IPS-NIHi11 (cell line): ENCODE results near the gene THSD7A.

Experiments
- DNase-seq: peaks from one replicate; pipeline ENCODE4 v3.0.0; 2012; ENCODE audit warnings: mixed read lengths, low spot score

Gene THSD7A

DNA sequence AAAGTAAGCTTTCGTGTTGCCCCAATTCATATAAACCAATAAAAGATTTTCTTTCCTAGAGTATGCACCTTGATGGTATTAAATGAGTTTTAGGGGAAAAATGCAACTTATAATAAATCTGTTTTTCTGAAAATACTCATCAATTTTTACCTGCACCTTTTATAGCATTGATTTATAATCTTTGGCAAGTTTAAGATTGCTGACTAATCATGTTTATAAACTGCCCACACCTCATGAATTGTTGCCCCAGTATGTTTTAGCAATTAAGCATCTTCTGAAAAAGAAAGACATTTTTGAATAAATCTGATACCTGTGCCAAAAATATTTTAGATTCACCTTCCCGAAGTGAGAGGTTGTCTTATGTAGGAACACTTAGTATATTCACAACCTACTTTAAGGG is 420.0 kb downstream of the THSD7A start:
- DNase-seq: no peak

- DNase-seq: no peak
Observed at GRCh38 chr7:11410656-11411644, 421.0 kb downstream of the THSD7A start.

DNA sequence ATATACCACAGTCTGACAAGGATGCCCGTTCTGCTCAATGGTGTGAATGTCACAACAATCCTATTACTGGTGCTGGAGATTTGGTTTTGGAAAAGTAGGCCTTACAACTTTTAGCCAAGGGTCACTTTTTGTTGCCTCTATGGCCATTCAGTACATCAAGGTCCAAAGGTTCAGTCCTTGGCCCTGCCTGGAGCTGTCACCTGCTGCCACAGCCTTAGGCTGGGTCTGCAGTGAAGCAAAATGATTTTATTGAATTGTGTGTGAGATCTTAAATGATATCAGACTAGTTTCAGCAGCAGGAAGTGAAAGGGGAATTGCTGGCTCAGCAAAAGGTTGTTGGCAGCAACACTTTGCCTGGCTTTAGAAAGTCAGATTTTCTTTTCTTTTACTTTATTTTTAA is 427.6 kb downstream of the THSD7A start:
- DNase-seq: no peak

DNA sequence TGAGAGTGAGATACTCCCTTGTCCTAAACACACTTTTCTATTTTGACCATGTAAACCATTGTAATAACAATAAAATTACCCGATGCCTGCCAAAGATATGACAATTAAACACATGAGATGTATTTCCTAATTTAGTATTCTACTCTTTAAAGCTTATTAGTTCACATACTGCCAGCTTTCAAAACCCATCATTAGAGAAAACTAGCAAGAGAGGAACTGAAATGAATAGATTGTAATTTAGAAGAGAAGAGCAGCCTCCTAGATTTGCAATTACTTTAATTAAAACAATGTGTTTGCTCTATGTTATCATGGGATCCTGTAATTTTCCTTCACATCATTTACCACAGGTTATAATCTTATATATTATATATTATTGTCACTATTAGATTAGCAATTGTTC is 428.2 kb downstream of the THSD7A start:
- DNase-seq: no peak

DNA sequence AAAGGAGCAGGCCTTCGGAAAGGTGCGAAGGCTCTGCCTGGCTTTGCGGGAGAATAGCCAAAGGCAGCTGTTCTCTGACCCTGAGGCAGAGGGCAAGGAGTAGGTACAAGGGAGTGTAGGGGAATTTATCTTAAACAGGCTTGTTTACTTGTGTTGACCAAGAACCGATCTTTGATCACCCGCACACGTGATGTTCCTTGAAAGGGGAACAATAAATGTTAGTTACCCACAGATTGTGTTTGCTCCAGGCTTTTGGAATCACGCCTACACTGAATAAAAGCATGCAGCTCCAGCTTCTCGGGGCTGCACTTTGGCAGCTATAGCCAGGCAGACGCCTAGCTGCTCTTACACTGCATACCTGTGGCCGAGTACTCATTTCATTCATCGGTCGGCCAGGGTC is 437.6 kb downstream of the THSD7A start:
- DNase-seq: no peak

DNA sequence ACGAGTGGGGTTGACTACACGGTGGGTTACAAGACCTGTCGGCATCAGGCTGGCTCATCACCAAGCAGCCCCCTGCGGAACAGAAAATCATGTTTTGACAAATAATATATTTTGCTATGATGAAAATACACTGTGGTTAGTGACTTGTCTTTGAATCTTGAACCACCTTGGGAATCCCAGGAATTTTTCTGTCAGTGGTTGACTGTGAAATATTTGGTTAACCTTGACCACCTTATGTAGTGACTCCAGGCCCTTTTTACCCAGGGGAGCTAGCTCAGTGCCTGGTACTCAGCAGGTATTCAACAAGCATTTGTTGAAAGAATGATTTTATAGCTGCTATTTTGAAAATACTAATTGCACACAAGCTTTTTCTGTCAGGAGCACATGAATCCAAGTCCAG is 452.4 kb downstream of the THSD7A start:
- DNase-seq: no peak

- DNase-seq: no peak
Observed at GRCh38 chr7:11376529-11376928, 455.5 kb downstream of the THSD7A start.

- no peak for DNase-seq
Observed at GRCh38 chr7:11374629-11375028, 457.4 kb downstream of the THSD7A start.

DNA sequence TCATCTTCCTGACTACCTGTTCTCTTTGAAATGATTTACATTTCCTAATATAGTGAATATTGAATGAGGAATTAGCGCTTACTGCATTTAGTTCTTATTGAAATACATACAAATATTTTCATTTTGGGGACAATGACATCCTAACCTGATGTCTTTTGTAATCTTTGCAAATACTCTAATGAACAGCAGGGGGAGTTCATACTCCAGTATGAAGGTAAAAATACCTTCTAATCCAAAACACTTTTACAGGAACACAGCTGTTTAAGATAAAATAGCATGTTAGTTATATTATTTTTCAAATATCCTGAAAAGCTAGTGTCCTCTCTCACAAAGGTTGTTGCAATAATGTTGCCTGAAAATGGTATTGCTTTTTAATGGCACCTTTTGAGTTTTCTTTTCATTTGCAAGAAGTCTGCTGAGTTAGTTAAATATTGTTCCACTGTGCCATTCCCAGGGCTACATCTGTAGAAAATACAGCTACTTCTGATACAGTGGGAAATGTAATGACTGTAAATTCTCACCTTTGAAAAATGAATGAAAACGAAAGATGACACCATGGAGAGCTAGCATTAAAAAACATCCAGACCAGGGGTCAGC is 458.4 kb downstream of the THSD7A start:
- DNase-seq: peak; percentile 8

DNA sequence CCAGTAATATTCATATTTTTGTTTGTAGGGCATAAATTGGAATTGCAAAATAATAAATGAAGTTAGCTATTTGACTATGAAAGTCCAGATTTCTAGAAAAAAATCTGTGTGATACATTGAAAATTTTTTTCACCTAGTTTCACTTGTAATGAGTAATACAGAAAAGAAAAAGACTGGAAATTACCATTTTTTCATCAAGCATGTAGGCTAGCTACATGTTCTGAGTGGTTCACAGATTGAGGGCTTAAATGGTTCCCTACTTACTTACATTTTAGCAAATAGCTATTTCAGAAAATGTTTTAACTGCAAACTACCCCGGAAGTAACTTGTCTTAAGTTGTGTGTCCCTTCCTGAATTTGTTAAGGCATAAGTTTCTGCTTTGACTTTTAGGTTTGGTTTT is 462.3 kb downstream of the THSD7A start:
- no peak for DNase-seq

DNA sequence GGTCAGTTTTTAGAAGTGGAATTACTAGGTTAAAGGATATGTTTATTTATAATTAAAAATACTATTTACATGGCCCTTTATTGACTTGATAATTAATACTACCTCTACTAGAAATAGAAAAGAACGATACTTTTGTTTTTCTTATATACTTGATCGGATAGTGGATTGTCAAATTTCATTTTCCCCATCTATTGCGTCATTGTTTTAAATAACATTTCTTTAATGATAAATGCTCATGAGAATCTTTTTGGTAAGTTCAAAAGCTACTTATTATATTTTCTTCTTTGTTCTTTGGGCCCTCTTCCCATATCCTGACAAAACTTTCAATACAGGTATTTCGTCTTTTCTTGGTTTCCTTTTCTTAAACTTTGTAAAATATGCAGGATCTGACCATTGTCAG is 465.9 kb downstream of the THSD7A start:
- no peak for DNase-seq

DNA sequence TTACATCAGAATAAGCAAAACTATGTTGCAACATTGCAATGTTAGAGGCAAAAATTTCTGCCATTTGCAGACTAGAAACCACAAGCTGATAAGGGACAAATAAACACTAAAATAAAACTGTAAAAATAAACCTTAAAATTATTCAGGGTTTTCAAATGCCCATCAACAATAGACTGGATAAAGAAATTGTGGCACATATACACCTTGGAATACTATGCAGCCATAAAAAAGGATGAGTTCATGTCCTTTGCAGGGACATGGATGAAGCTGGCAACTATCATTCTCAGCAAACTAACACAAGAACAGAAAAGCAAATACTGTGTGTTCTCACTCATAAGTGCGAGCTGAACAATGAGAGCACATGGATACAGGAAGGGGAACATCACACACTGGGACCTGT is 473.4 kb downstream of the THSD7A start:
- no peak for DNase-seq

GRCh38 chr7:11355399-11356005 is 476.5 kb downstream of the THSD7A start:
- DNase-seq: no peak

- no peak for DNase-seq
Observed at GRCh38 chr7:11346302-11346701, 485.7 kb downstream of the THSD7A start.

GRCh38 chr7:11345621-11346020 is 486.4 kb downstream of the THSD7A start:
- no peak for DNase-seq

DNA sequence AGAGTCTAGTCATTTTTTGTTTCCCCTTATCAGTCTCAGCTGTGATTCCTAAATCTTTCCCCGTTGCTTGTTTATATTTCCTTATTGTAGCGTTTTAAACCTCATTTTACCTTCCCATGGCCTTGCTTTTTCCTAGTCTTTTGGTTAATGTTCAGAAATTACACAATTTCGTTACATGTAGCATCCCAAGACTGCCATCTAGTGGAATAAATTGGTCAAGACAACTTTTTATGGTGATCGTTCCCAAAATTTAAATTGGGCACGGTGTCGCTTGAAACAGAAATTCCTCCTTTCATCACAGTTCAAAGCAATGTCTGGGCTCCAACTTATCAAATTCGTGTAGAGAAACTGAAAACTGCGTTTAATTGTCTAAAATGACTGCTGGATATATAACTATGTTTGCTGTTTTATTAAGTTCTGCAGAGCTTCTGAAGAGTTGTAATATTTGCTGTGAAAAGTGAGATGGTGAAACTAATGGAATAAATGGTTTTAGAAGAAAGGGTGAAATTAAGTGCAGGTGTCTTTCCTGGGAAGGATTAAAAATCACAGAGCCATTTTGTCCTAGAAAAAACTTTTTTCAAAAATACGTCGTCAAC is 488.1 kb downstream of the THSD7A start:
- peak; percentile 26 for DNase-seq

GRCh38 chr7:11343136-11343535 is 488.9 kb downstream of the THSD7A start:
- DNase-seq: no peak

DNA sequence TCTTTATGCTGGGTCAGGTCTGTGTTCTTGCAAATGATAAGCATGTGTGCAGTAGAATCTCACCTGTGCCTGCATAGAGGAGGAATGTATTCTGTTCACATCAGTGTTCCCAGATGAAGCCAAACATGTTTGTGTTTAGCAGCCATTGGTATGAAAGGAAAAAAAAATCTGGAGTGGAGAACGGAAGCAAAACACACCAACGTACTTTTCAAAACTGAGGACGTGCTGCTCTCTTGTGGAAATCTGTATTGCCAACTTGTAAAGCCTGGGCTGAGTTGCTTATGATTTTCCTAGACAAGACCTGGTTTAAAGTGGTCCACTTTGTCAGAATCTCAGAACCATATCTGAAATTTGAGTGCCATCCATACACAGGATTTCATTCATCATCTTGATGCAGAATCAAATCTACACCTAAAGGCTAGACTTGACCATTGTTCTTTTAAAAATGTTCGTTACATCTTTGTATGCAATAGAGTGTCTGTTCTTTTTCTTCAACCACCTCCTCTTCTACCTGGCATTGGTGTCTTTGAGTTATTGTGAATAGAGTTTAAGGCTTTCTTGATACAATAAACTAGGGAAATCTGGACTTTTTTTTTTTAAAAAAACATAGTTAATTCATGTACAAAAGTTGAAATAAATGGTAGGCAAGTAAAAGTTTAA is 490.6 kb downstream of the THSD7A start:
- no peak for DNase-seq

DNA sequence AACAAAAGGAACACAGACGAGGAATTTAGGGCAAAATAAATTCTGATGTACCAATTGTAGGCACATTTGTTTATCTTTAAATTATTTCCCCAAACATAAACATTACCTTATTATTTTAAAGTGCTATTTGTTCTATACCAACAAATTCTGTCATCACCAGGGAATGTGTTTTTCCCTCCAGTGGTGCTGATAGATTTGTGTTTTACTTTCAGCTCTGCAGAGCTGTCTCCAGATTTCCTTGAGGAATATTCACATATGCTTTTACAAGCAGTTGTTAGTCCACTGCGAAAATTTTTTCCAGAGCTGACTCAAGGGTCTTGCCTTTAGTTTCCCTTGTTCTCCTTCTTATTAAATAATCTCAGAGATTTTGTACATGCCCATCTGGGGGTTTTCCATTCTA is 495.6 kb downstream of the THSD7A start:
- DNase-seq: no peak

DNA sequence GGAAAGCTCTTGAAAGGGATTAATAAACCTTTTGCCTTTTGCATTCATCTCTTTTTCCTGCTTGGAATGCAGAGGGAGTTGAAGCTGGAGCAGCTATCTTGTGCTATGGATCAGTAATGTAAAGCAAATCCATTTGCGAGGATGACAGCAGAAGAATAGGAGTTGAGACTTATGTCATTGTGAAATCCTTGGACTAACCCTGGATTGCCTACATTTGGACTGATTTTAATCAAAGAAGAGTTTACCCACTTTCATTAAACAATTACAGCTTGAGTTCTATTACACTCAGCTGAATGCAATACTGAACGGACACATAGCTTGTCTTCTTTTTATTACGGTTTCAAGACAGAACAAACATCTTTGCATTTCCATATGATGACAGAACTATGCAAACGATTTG is 496.1 kb downstream of the THSD7A start:
- no peak for DNase-seq

- DNase-seq: no peak
Observed at GRCh38 chr7:11332865-11333228, 499.2 kb downstream of the THSD7A start.

DNA sequence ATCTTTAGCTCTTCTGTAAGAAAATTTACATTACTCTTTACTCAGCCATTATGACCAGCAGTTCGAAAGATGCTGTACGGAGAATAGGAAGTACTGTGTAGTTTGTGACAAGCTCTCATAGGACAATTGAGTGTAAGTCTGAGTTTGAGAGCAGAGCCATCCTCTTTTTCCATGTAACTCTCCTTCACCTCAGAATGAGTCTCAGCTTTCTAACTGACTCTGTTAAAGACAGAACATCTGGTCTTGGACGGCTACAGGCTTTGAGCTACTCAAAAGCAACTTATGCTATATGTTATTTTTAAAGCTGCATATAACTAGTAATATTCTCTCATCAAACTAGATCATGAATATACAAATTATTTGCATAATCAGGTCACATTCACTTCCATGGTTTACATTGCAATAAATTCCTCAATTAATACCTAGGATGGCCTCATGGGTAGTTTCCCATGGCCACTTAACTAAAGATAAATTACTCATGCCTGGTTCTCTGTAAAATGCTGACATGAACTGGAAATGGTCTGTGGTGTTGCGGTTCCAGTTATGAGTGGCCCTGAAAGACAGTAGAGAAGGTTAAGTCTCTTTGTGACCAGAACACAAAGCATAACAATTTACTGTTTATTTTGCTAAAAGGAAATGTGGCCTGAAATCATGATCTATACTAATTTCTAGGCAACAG is 499.7 kb downstream of the THSD7A start:
- no peak for DNase-seq
